Measurements from ENCODE around the gene APOA1. TPM values are rescaled to one million over a fixed set of nuclear protein-coding genes. Genes with fewer than 3 reads are reported as not detected.
A peak's percentile ranks its signal among the peaks of the same experiment; 100 is the strongest.
"Not testable (repeated sequence)": the region's sequence is repeated elsewhere in the genome, so short reads cannot be mapped to it uniquely, and the experiment has no call there.

Gene APOA1
- polyA plus RNA-seq, 3 donors, result 91.2 to 150 (median 94.7) TPM

DNA sequence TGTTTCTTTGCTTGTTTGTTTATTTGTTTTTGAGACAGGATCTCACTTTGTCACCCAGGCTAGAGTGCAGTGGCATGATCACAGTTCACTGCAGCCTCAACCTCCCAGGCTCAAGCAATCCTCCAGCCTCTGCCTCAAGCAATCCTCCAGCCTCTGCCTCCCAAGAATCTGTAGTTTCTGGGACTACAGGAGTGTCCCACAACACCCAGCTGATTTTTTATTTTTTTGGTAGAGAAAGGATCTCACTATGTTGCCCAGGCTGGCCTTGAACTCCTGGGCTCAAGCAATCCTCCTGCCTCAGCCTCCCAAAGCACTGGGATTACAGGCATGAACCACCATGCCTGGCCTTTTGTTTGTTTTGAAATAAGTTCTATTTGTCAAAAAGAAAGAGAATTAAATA is 35.8 kb downstream of the APOA1 start:
- not testable (repeated sequence) for DNase-seq (ENCODE audit: extremely low read depth in 1 of 11, low read depth in 9 of 11, low spot score in 4 of 11)

DNA sequence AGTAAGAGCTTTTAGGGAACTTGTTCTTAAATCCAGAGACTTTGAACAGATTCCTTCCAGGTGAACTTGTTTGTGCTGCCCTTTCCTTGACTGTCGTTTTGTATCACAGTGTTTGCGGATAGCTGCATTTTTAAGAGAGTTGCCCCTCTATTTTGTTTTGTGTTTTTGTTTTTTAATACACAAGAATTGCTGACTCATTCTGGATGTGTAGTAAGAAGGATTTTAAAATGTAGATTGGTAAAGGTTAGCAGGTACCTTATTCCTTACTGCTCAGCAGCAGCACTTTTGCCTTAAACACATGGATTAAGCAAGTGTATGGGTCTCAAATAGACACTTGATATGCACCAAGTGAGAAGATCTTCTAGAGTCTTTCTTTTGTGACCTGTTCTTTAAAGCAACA is 36.8 kb downstream of the APOA1 start:
- no peak for DNase-seq (ENCODE audit: extremely low read depth in 1 of 11, low read depth in 9 of 11, low spot score in 4 of 11)

DNA sequence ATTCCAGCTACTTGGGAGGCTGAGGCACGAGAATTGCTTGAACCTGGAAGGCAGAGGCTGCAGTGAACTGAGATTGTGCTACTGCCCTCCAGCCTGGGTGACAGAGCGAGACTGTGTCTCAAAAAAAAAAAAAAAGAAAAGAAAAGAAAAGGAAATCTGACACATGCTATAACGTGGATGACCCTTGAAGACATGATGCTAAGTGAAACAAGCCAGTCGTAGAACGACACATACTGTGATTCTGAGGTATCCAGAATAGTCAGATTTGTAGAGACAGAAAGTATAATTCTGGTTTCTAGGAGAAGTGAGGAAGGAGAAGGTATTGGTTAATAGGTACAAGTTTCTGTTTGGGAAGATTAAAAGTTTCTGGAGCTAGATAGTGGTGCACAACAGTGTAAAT is 39.1 kb downstream of the APOA1 start:
- DNase-seq (ENCODE audit: extremely low read depth in 1 of 11, low read depth in 9 of 11, low spot score in 4 of 11), result no peak

GRCh38 chr11:116797816-116798215 is 39.6 kb downstream of the APOA1 start:
- no peak for DNase-seq (ENCODE audit: extremely low read depth in 1 of 11, low read depth in 9 of 11, low spot score in 4 of 11)

DNA sequence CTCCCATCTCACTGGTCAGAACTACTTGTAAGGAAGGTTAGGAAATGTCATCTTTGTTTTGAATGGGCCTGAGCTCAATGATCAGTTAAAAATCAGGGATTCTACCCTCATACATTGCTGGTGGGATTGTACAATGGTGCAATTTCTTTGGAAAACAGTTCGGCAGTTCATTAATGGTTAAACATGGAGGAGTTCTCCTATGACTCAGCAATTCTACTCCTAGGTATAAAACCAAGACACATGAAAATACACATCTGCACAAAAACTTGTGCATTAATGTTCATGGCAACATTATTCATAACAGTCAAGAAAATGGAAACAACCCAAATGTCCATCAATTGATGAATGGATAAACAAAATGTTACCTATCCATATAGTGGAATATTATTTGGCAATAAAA is 40.9 kb downstream of the APOA1 start:
- DNase-seq (ENCODE audit: extremely low read depth in 1 of 11, low read depth in 9 of 11, low spot score in 4 of 11), result no peak

- no peak for DNase-seq (ENCODE audit: extremely low read depth in 1 of 11, low read depth in 9 of 11, low spot score in 4 of 11)
Measured at GRCh38 chr11:116794851-116795250, 42.6 kb downstream of the APOA1 start.

DNA sequence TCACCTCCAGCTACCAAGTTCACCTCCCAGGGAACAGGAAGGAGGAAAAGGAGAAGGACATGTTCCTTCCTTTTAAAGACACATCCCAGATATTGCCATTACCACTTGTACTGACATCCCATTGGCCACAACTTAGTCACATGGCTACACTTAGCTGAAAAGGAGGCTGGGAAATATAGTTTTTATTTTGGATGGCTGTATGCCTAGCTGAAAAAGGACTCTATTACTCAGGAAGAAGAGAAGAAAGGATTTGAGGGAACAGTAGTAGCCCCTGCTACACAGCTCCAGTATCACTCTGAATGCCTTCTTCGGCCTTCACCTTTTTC is 43.7 kb downstream of the APOA1 start:
- DNase-seq (ENCODE audit: extremely low read depth in 1 of 11, low read depth in 9 of 11, low spot score in 4 of 11), result no peak

DNA sequence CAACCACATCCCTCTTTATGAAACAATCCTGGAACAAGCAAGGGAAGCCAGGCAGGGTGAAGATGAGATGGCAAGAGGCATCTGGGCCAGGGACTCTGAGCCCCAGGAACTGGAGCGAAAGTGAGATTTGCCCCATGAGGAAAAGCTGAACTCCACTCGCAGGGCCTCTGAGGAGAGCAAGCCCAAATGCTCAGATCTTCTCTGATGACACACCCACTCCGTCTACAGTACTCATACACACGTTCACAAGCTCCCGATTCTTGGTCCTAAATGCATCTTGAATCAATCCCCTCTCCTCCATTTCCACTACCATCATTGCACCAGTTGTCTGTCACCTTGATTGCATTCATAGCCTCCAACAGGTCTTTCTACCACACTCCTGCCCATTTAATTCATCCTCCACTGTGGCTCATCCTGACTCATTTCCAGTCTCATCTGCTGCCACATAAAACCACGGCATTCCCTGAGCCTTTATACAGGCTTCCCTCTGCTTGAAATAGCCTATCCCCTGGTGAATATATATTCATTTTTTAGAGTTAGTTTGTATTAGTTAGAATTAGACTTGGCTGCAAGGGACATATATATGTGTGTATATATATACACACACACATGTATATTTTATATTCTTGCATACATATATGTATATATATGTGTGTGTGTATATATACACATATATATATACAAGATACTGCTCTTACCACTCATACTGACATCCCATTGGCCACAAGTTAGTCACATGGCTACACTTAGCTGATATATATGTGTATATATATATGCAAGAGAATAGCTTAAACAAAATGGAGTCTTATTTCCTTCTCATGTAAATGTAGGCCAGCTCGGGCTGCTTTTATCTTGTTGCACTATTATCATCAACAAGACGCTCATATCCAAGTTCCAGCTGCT is 44.3 kb downstream of the APOA1 start:
- DNase-seq (ENCODE audit: extremely low read depth in 1 of 11, low read depth in 9 of 11, low spot score in 4 of 11), result no peak

DNA sequence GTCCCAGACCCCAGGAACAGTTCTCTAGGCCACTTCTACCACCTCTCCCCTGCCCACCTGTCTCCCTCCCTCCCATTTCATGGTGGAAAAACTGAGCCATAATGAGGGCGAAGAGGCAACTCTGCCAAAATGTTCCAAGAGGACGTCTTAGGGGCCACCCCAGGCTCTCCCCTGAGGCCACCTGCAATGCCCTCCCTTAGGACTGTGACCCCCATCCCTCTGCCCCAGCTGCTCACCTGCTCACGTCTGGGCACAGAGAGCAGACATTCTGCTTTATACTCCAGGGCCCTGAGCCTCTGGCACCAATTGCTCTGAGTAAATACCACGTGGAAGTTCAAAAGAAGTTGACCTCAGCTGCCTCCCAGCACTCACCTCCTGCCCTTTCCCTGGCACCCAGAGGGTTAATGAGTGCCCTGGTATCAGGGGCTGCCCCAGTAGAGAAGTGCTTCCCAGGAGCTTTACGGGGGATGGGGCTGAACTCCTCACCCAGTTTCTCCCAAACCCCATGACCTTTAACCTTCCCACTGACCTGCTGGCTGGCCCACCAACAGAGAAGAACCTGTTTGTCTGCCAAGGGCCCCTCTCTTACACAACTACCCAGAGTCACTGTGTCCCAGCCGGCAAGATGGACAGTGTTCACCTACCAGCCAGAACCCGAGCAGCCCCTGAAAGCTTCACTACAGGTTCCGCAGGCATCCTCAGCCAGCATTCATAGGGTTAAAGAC is 45.1 kb downstream of the APOA1 start:
- no peak for DNase-seq (ENCODE audit: extremely low read depth in 1 of 11, low read depth in 9 of 11, low spot score in 4 of 11)

DNA sequence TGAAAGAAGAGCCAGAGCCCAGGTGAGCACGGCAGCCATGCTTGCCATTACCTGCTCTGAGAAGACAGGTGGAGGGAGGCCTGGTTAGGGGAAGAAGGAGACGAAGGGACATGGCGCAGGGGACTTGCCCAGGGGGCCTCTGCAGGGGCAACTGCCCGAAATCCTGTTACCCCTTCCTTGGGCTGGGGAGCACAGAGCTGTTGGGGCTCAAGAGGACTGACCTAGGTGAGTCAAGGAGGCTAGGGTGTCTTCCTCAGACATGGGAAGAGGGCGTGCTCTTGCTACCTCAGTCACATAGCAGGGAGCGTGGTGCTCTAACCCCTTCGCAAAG is 45.6 kb downstream of the APOA1 start, which contains the start of gene APOA5:
Gene APOA5 (minus strand): TSS at position 67 of the 331 bp plus-strand sequence. CDS start 19 bp downstream, at position 48.
- no peak for DNase-seq (ENCODE audit: extremely low read depth in 1 of 11, low read depth in 9 of 11, low spot score in 4 of 11)

- peak in 10 of 11 donors; percentile 22 to 71 (median 54) for DNase-seq (ENCODE audit: extremely low read depth in 1 of 11, low read depth in 9 of 11, low spot score in 4 of 11)
Measured at GRCh38 chr11:116791002-116791812, 46.2 kb downstream of the APOA1 start.

DNA sequence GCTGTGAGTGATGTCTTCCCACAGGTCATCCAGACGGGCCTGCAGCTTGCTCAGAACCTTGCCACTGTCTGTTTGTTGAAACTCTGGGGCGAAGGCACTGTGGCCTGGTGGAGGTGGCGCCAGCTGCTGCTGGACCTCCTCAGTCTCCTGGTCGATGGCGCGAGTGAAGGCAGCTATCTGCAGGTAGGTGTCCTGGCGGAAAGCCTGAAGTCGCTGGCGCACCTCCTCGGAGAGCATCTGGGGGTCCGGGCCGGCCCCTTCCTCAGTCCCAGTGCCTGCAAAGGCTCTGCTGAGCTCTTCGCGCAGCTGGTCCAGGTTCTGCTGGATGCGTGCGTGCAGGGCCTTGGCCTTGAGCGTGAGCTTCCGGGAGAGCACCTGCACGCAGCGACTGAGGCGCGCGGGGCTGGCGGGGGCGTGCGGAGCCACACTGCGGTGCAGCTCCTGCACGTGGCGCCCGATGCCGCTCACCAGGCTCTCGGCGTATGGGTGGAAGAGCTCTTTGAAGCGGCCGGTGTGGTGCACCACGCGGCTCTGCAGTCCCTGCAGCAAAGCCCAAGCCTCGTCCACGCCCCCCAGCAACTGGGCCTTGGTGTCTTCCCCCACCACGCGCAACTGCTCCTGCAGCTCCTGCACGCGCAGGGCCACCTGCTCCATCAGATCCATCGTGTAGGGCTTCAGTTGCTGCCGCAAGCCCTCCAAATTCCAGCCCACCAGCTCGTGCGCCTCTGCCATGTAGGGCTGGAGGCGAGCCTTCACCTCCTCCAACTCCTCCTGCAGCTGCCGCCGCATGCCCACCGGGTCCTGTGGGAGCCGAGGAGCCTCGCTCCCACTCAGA is 47.0 kb downstream of the APOA1 start:
- no peak for DNase-seq (ENCODE audit: extremely low read depth in 1 of 11, low read depth in 9 of 11, low spot score in 4 of 11)

- DNase-seq (ENCODE audit: extremely low read depth in 1 of 11, low read depth in 9 of 11, low spot score in 4 of 11), result no peak
Measured at GRCh38 chr11:116788975-116789374, 48.4 kb downstream of the APOA1 start.

- DNase-seq (ENCODE audit: extremely low read depth in 1 of 11, low read depth in 9 of 11, low spot score in 4 of 11), result no peak
Measured at GRCh38 chr11:116788534-116788933, 48.9 kb downstream of the APOA1 start.

- DNase-seq (ENCODE audit: extremely low read depth in 1 of 11, low read depth in 9 of 11, low spot score in 4 of 11), result peak; percentile 46 to 77 (median 70)
Measured at GRCh38 chr11:116787786-116788486, 49.5 kb downstream of the APOA1 start, which contains the start of gene ZPR1. ZPR1 (minus strand) TSS chr11:116788023; CDS start chr11:116787990, 33 bp downstream.

DNA sequence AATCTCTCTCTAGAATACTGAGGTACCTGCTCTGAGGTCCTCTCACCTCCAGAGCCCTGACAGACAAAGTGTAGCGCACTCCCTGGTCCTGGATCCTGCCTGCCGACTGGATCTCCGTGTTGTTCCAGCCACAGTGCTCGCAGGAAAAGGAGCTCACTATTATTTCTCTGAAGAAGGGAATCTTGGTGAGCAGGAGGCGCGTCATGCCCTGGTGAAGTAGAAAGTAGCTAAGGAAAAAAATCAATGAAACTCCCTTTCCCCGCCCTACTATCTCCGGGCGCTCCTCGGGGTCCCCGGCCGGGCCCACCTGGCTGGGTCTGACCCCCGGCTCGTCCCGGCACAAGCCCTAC is 50.0 kb downstream of the APOA1 start:
- peak in 1 of 11 donors; percentile 8 for DNase-seq (ENCODE audit: extremely low read depth in 1 of 11, low read depth in 9 of 11, low spot score in 4 of 11)

DNA sequence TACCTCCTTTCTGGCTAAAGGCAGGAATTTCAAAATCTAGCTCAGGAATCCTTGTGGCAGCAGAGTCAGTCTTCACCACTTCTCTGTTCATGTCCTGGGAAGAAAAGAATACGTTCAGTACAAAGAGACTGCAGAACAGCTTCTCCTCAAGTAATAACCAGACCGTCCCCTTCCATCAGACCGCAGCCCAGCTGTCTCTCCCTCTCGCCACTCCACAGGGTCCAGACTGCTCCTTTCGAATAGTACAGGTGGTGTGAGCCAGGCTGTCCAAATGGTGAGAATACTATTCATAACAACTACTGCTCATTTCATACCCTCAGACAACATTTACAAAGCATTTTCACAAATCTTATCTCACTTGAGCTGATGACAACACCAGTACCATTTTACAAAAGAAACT is 50.5 kb downstream of the APOA1 start:
- no peak for DNase-seq (ENCODE audit: extremely low read depth in 1 of 11, low read depth in 9 of 11, low spot score in 4 of 11)

GRCh38 chr11:116786326-116786725 is 51.1 kb downstream of the APOA1 start:
- no peak for DNase-seq (ENCODE audit: extremely low read depth in 1 of 11, low read depth in 9 of 11, low spot score in 4 of 11)
